Stomach (tissue), 9 donors: ENCODE measurements around the gene PAXIP1. TPM values are rescaled to one million over a fixed set of nuclear protein-coding genes. Genes with fewer than 3 reads are reported as not detected.

ENCODE experiments used
- DNase-seq, 2 donors: peaks; one replicate each; pipeline versions ENCODE4 v3.0.0 to v3.0.0-alpha.2; 2013 to 2019
- H3K27ac ChIP-seq, 5 donors: fragments of 200-600 bp in 4 of 5; sonication (generic) in 4 of 5; one replicate each; pipeline ENCODE4 v1.5.1; 2013 to 2019; ENCODE audit warnings: mild to moderate bottlenecking in 1 of 5, moderate library complexity in 1 of 5
- H3K27me3 ChIP-seq, 3 donors: fragments of 200-600 bp; sonication (generic); one replicate each; pipeline ENCODE4 v1.5.1; 2017 to 2019; ENCODE audit warnings: mixed run types in 1 of 3
- H3K36me3 ChIP-seq, 4 donors: fragments of 200-600 bp; sonication (generic); 1 replicate in 3 of 4; 2 replicates in 1 of 4; pipeline ENCODE4 v1.5.1; 2016 to 2019
- H3K4me1 ChIP-seq, 4 donors: fragments of 200-600 bp; sonication (generic); one replicate each; pipeline ENCODE4 v1.5.1; 2016 to 2019
- H3K4me3 ChIP-seq, 4 donors: fragments of 200-600 bp; sonication (generic) in 3 of 4; one replicate each; pipeline ENCODE4 v1.5.1; 2016 to 2019; ENCODE audit warnings: mild to moderate bottlenecking in 1 of 4
- H3K9me3 ChIP-seq, 4 donors: fragments of 200-600 bp; sonication (generic); one replicate each; pipeline ENCODE4 v1.5.1; 2016 to 2019
- CTCF ChIP-seq, 7 experiments: fragments of 450-650 bp in 4 of 7; fragments of 200-600 bp in 3 of 7; sonication (generic) in 3 of 7; IDR thresholded peaks; one replicate each; pipeline ENCODE4 v1.5.1; 2016 to 2019; ENCODE audit warnings: antibody characterized with exemption in 7 of 7, control low read depth in 2 of 7, mild to moderate bottlenecking in 1 of 7
- EP300 ChIP-seq: sonication (generic); formaldehyde crosslinking; IDR thresholded peaks from one replicate; pipeline ENCODE4 v1.6.1; 2017; ENCODE audit warnings: antibody characterized with exemption
- POLR2A ChIP-seq, 4 donors: fragments of 450-650 bp; IDR thresholded peaks; one replicate each; pipeline ENCODE4 v1.6.1; 2016; ENCODE audit warnings: antibody characterized with exemption in 4 of 4, control low read depth in 2 of 4, mild to moderate bottlenecking in 1 of 4, moderate library complexity in 1 of 4
- POLR2AphosphoS5 ChIP-seq, 3 donors: sonication (generic); formaldehyde crosslinking; IDR thresholded peaks; one replicate each; pipeline ENCODE4 v1.6.1; 2016; ENCODE audit warnings: antibody characterized with exemption in 3 of 3
- WGBS, 5 donors: extraction: QIAGEN DNeasy Blood & Tissue Kit in 3 of 5; methylation state at CpG; one replicate each; pipeline versions ENCODE4 v1.1.5 to v1.1.7; 2013 to 2018; 5-methylcytosine and 5-hydroxymethylcytosine counted together
- intact Hi-C: fragments of 100-400 bp; cut with DNase I; formaldehyde crosslinking; loops from one replicate; pipeline ENCODE4 v1.15.1; 2023; ENCODE audit warnings: low total_unique reads
- polyA plus RNA-seq, 3 donors: library from polyadenylated mRNA; stranded (reverse); fragments of 200-250 nt; gene quantifications; one replicate each; pipeline ENCODE4 v1.2.3, GENCODE V29; 2013
- total RNA-seq, 5 donors: library from RNA; depleted of rRNA; stranded (reverse); fragments of >200 nt; gene quantifications; one replicate each; pipeline versions ENCODE4 v1.1.0 to v1.2.3, GENCODE V29; 2014 to 2016
- donor health status: healthy with polysubstance abuse.
- donor health status: Bipolar disorder and iron deficiency.
- donor health status: healthy.

PAXIP1 gene
- total and polyA plus RNA-seq, 8 donors = 0.87 to 24.1 (median 4.6) TPM

- intact Hi-C loops = no loop called here
- Histone ChIP-seq H3K9me3 (no peaks in the 10 kb centered on the region), H3K27ac (no peak overlapping the region), H3K27me3 (no peaks in the 10 kb centered on the region), H3K36me3 (peaks cover 0 to 37% (median 27%) of the 10 kb centered on the region in 4 donors), H3K4me3 (no peak overlapping the region), H3K4me1 (peaks cover 0 to 16% (median 5%) of the 10 kb centered on the region in 4 donors)
- TF ChIP-seq POLR2AphosphoS5 (IDR thresholded peaks at IDR 0.05) = no peak
- no peak for TF ChIP-seq POLR2A (IDR thresholded peaks at IDR 0.05)
- TF ChIP-seq EP300 = no peak
- no peak for TF ChIP-seq CTCF (IDR thresholded peaks at IDR 0.05)
- 52 to 76% (median 67%) methylated on average over 3 of the region's 3 CpGs for WGBS, 5 donors
- DNase-seq = no peak
Observed at GRCh38 chr7:154987571-154987970, 15.4 kb downstream of the PAXIP1 start.

GRCh38 chr7:154986200-154986945 lies 16.6 kb downstream of the PAXIP1 start:
- H3K27me3 ChIP-seq = no peaks in the 10 kb centered on the region
- peaks cover 0 to 33% (median 22%) of the 10 kb centered on the region in 4 donors for H3K36me3 ChIP-seq
- no peaks in the 10 kb centered on the region for H3K9me3 ChIP-seq
- TF ChIP-seq EP300 (no peak), POLR2AphosphoS5 (IDR thresholded peaks at IDR 0.05) (no peak), CTCF (IDR thresholded peaks at IDR 0.05) (no peak), POLR2A (IDR thresholded peaks at IDR 0.05) (no peak)
- no peak for DNase-seq
- no peak overlapping the region for H3K27ac ChIP-seq
- WGBS, 5 donors = 87 to 91% (median 90%) methylated on average over 6 of the region's 6 CpGs
- H3K4me1 ChIP-seq = peaks cover 0 to 16% (median 5%) of the 10 kb centered on the region in 4 donors
- intact Hi-C loops = no loop called here
- no peak overlapping the region for H3K4me3 ChIP-seq

GRCh38 chr7:154985230-154985629 lies 17.7 kb downstream of the PAXIP1 start:
- no peak overlapping the region for H3K27ac ChIP-seq
- no peaks in the 10 kb centered on the region for H3K9me3 ChIP-seq
- TF ChIP-seq EP300 = no peak
- TF ChIP-seq POLR2AphosphoS5 (IDR thresholded peaks at IDR 0.05) = no peak
- TF ChIP-seq POLR2A (IDR thresholded peaks at IDR 0.05) = no peak
- no peak for TF ChIP-seq CTCF (IDR thresholded peaks at IDR 0.05)
- intact Hi-C loops = no loop called here
- DNase-seq = no peak
- peaks cover 0 to 16% (median 5%) of the 10 kb centered on the region in 4 donors for H3K4me1 ChIP-seq
- peaks cover 0 to 37% (median 25%) of the 10 kb centered on the region in 4 donors for H3K36me3 ChIP-seq
- H3K4me3 ChIP-seq = no peak overlapping the region
- H3K27me3 ChIP-seq = no peaks in the 10 kb centered on the region
- WGBS, 5 donors = 75 to 82% (median 76%) methylated on average over 6 of the region's 6 CpGs

- 51 to 66% (median 57%) methylated on average over 6 of the region's 6 CpGs for WGBS, 5 donors
- H3K27ac ChIP-seq = no peak overlapping the region
Observed at GRCh38 chr7:154984601-154985188, 18.2 kb downstream of the PAXIP1 start.

More at GRCh38 chr7:154984601-154985188, 18.2 kb downstream of the PAXIP1 start:
- H3K4me3 ChIP-seq = no peak overlapping the region
- peaks cover 0 to 16% (median 5%) of the 10 kb centered on the region in 4 donors for H3K4me1 ChIP-seq
- no peaks in the 10 kb centered on the region for H3K27me3 ChIP-seq
- intact Hi-C loops = no loop called here
- H3K9me3 ChIP-seq = no peaks in the 10 kb centered on the region
- H3K36me3 ChIP-seq = peaks cover 0 to 39% (median 23%) of the 10 kb centered on the region in 4 donors
- no peak for DNase-seq
- TF ChIP-seq POLR2AphosphoS5 (IDR thresholded peaks at IDR 0.05) (no peak), POLR2A (IDR thresholded peaks at IDR 0.05) (no peak), CTCF (IDR thresholded peaks at IDR 0.05) (no peak), EP300 (no peak)
